Lower leg skin (tissue), 3 donors: Measurements from ENCODE around the gene AP5Z1.

Source experiments
- POLR2A ChIP-seq, 2 donors: fragments of 450-650 bp; IDR thresholded peaks; one replicate each; pipeline ENCODE4 v1.6.1; 2016 to 2017; ENCODE audit warnings: antibody characterized with exemption in 2 of 2, mild to moderate bottlenecking in 1 of 2, moderate library complexity in 1 of 2
- TF ChIP-seq, protein P1 (sequence below), 3 donors: fragments of 450-650 bp; IDR thresholded peaks; one replicate each; pipeline ENCODE4 v1.5.1; 2016; ENCODE audit warnings: antibody characterized with exemption in 3 of 3, mild to moderate bottlenecking in 3 of 3, moderate library complexity in 2 of 3

DNA sequence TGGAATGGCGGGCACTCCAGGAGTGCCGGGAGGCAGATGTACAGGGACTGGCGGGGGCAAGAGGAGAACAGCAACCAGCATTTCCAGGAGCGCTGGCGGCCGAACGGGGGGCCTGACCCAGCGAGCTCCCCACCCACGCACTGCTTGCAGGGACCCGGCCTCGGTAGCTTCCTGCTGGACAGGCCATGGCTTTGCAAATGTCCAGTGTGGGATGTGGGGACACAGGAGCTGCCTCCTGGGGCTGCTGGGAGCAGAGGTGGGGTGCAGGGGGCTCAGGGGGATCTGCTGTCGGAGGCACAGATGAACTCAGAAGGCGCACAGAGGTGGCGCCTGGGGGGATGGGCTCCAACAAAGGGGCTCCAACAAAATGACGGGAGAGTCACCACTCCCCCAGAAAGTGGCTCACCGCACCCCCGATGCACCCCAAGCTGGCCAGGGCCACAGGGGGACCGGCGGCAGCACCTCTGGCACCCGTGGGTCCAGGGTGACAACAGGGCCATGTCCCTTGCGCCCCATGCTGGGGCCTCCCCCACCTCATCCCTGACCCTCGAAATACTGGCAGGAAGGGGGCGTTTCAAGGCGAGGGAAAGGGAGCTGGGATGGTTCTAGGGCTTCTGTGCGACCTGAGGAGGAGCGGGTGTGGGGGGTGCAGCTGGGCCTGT is 41.1 kb downstream of the AP5Z1 start:
- TF ChIP-seq POLR2A (IDR thresholded peaks at IDR 0.05), result no peak
- TF ChIP-seq, protein P1, sequence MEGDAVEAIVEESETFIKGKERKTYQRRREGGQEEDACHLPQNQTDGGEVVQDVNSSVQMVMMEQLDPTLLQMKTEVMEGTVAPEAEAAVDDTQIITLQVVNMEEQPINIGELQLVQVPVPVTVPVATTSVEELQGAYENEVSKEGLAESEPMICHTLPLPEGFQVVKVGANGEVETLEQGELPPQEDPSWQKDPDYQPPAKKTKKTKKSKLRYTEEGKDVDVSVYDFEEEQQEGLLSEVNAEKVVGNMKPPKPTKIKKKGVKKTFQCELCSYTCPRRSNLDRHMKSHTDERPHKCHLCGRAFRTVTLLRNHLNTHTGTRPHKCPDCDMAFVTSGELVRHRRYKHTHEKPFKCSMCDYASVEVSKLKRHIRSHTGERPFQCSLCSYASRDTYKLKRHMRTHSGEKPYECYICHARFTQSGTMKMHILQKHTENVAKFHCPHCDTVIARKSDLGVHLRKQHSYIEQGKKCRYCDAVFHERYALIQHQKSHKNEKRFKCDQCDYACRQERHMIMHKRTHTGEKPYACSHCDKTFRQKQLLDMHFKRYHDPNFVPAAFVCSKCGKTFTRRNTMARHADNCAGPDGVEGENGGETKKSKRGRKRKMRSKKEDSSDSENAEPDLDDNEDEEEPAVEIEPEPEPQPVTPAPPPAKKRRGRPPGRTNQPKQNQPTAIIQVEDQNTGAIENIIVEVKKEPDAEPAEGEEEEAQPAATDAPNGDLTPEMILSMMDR (IDR thresholded peaks at IDR 0.05), result no peak
